Stimulated activated CD4-positive, alpha-beta T cell treated with anti-CD3 and anti-CD28 coated beads, Interleukin-12 subunit alpha, Interleukin-12 subunit beta, amount 100 ng/mL, for 4 hours (primary cell): Measurements from ENCODE around the gene DNAJC24.
"Not testable (repeated sequence)": the region's sequence is repeated elsewhere in the genome, so short reads cannot be mapped to it uniquely, and the experiment has no call there.

Experiments used
- DNase-seq: peaks from one replicate; pipeline ENCODE4 v3.0.0-alpha.2; 2020

Gene DNAJC24

DNA sequence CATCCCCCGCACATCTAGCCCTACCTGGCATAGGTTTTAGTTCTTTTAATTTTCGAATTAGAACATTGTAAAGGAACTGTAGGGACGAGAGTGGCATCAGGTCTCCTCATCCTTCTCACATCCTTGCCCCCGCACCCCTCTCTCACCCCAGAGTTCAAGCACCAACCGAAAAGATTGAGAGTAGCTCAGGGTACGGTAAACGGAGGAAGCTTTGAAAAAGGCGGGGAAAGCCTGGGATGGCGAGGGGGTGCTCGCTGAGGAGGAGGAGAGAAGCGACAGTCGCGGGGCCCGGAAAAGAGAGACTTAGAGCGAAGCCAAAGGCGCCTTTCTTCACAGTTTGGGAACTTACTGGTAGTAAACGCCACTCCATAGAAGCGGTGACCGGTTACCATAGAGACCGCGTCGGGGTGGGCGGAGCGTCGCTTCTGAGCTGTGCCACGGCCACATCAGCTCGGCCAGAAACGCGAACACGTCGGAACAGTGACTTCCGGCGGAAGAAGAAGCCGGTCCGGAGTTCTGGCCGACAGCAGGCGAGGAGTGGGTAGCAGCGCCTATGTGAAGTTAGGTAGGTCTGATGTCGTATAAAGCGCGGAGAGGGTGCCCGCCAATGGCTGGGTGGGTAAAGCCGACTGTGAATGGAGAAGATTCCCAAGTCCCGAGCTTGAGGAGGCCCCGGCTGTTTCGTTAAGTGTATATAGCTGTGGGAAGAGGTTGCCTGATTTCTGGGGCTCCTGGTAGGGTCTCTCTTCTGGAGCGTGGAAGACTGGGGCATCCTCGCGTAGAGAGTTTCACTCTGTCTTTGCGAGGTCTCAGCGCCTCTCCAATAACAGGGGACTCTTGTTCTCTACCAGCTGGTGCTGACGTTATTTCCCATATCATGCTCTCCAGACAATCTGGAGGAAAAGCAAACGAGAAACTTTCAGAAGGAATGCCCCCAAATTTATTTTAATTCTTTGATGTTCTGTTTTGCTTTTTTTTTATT is at the start of gene DNAJC24, which contains the start of gene DCDC1:
Gene DNAJC24 (plus strand): TSS at position 513 of the 982 bp plus-strand sequence. CDS start 889 bp downstream, outside the sequence.
Gene DCDC1 (minus strand): TSS at position 392 of the 982 bp plus-strand sequence. CDS start 41,459 bp downstream, outside the sequence.
- DNase-seq, result peak; percentile 94

DNA sequence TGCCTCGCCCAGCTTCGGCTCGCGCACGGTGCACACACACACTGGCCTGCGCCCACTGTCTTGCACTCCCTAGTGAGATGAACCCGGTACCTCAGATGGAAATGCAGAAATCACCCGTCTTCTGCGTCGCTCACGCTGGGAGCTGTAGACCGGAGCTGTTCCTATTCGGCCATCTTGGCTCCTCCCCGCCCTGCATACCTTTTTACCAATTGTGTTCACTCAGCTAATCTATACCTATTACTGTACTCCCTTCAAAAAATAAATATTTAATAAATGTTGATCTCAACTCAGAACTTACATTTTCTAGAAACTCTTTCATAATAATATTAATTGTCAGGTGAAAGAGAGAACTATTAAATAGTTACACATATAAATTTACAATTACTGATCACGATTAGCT is 48.2 kb upstream of the DNAJC24 start:
- not testable (repeated sequence) for DNase-seq

- DNase-seq, result no peak
Observed at GRCh38 chr11:31323145-31323544, 46.5 kb upstream of the DNAJC24 start.

DNA sequence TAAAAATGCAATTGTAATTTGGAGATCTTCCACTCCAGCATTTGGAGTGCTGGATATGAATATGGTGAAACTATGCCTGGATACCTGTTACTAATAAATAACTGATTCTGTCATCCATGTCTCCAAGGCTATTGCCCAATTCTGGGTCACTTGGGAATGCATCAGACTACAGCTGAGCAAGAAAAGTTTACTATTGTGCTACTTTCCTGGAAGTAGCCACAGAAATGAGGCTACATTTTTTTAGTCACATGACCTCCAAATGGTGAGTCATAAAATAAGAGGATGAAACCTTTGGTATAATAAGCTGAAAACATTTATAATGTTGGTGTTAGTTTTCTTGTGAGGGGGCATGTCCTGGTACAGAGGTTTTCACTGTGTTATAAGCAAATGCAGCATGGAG is 44.5 kb upstream of the DNAJC24 start:
- no peak for DNase-seq

DNA sequence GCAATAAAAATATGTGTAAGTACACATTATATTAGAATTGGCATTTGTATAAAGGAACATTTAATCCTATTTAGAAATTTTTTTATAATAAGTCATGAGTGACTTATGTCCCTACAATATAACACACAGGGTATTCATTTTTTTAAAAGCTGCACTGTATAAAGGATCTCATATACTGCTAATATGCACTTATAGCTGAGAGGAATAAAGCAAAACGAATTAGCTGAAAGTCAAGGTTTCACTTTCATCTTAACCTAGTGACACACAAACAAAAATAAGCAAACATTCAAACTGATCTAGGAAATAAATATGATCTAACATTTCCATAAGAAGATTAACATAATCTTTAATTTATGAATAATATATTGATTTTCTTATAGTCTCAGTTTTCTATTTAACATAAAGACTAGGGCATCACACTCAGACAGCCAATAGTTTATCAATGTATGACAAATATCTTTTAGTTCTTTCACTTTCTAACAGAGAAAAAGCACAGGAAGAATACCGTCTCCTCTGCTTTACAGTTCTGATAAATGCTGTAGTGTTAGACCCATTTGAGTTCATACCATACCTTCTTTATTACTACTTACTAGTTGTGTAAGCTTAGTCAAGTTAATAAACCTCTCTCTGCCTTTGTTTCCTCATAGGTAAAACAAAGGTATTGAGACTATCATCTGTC is 43.1 kb upstream of the DNAJC24 start:
- no peak for DNase-seq

- DNase-seq, result no peak
Observed at GRCh38 chr11:31327417-31327816, 42.2 kb upstream of the DNAJC24 start.

DNA sequence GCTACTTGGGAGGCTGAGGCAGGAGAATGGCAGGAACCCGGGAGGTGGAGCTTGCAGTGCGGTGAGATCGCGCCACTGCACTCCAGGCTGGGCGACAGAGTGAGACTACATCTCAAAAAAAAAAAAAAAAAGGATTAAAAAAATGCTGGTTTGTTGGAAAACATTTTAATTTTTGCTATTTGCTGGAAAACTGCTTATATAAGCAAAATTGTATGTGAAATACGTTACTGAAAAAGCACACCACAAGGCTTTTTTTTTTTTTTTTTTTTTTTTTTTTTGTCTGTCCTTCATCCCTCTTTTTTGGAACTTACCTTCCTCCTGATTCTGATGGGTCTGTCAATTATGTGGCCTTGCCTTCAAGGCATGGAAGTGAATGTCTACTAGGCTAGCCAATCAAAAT is 41.0 kb upstream of the DNAJC24 start:
- no peak for DNase-seq

GRCh38 chr11:31337806-31338205 is 31.9 kb upstream of the DNAJC24 start:
- DNase-seq, result no peak

GRCh38 chr11:31340903-31341572 is 28.6 kb upstream of the DNAJC24 start:
- DNase-seq, result no peak

DNA sequence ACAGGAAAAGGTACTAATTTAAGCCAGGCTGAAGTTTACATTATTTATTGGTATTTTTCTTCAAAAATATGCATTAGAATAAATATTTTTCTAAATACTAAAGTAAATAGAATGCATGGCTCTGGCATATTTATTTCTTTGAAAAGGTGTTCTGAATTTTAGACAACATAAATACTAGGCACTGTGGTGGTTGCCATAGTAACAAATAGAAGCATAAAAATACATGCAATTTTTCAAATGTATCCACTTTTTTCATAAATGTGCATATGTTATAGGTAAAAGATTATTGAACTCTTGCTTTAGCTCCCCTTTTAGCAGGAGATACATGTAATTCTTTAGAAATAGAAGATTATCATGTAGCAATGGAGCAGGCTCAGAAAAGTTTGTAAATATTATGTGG is 18.5 kb upstream of the DNAJC24 start:
- no peak for DNase-seq

DNA sequence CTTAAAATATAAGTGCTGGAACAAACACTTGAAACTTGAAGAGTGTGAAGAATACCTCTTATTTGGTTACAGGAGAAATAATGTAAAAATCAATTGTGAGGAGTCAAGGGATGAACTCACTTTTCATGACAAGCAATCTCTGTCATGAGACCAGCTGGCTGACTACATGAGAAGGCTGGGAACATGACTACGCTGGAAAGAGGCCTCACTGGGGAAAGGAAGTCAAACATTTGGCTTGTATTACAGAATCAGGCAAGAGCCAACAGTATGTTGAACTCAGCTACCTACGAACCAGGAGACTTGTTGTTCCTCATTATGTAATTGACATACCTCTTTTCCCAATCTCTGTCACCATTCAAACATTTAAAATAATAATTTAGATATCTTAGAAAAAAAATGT is 14.5 kb upstream of the DNAJC24 start:
- DNase-seq, result no peak

- DNase-seq, result no peak
Observed at GRCh38 chr11:31355817-31356216, 13.8 kb upstream of the DNAJC24 start.

- no peak for DNase-seq
Observed at GRCh38 chr11:31361743-31362142, 7.9 kb upstream of the DNAJC24 start.

DNA sequence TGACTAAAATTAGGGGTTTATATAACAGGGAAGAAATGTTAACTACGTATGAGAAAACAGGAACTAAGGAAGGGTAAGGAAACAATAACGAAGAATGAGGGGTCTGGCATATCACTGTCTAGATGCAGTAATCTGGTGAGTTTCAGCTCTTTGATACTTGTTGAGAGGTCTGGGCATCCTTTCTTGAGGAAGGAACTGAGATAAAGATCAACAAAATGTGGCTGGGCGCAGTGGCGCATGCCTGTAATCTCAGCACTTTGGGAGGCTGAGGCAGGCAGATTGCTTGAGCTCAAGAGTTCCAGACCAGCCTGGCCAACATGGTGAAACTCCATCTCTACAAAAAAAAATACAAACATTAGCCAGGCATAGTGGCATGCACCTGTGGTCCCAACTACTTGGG is 2.9 kb upstream of the DNAJC24 start:
- no peak for DNase-seq

DNA sequence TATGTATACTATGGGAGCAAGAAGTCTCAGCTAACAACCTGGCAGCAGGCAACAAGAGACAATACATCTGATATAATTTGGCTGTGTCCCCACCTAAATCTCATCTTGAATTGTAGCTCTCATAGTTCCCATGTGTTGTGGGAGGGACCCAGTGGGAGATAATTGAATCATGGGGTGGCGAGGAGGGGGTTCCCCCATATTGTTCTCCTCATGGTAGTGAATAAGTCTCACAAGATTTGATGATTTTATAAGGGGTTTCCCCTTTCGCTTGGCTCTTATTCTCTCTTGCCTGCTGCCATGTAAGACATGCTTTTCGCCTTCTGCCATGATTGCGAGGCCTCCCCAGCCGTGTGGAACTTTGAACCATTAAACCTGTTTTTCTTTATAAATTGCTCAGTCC is 6.2 kb downstream of the DNAJC24 start:
- no peak for DNase-seq

DNA sequence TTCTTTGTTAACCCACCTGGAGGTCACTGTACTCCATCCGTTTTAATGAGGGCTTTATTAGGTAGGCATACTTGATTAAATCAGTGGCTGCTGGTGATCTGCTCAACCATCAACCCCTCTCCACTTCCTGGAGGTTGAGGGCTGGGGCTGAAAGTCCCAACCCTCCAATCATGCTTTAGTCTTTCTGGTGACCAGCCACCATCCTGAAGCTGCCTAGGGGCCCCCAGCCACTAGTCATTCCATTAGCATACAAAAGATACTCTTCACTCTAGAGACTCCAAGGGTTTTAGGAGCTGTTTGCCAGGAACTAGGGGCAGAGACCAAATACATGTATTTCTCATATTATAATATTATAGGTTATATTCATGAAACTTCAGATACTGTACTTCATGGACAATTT is 13.5 kb downstream of the DNAJC24 start:
- DNase-seq, result no peak

GRCh38 chr11:31387379-31387778 is 17.7 kb downstream of the DNAJC24 start:
- DNase-seq, result no peak

GRCh38 chr11:31397239-31397834 is 27.7 kb downstream of the DNAJC24 start:
- no peak for DNase-seq

DNA sequence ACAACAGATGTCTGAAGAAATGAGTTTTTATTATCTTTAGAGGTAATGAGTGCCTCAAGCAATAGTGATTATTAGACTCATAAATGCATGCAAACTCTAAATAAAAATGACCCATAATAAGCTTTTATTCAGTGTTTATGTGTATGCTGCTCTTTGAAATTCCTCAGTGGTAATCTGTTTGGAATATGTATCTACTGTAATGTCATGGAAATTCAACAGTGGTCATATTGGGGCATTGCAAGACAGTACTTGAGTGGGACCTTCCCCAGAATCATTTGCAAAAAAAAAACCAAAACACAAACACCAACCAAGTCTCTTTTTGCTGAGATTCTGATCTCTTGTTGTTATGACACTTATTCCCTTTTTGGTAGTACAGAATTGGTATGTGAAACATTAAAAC is 35.0 kb downstream of the DNAJC24 start:
- no peak for DNase-seq

GRCh38 chr11:31408201-31408600 is 38.5 kb downstream of the DNAJC24 start:
- DNase-seq, result no peak

GRCh38 chr11:31412946-31413345 is 43.3 kb downstream of the DNAJC24 start:
- no peak for DNase-seq

- no peak for DNase-seq
Observed at GRCh38 chr11:31414338-31414737, 44.7 kb downstream of the DNAJC24 start.

DNA sequence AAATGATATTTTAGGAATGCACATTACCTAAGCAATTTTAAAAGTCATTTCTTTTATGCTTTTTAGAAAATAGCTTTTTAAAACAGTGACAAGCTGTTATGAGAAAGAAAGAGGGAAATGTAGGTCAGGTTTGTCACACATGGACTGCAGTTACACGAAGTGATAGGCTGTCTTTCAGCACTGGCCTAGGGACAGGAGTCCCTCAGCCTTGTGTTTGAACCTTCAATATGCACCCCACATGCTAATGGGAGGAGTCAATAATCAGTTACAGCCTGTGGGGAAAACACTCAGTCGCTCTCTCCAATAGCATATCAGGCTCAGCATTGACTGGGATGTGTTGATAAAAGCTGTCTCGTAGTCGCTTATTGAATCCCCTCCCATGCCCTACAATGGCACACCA is 45.8 kb downstream of the DNAJC24 start:
- DNase-seq, result no peak
